HL-60 (cell line): Measurements from ENCODE around the gene XRN2.

Source experiments
- GABPA ChIP-seq: IDR thresholded peaks from 2 replicates; pipeline ENCODE4 v1.6.1; 2012; ENCODE audit warnings: low read depth
- POLR2AphosphoS5 ChIP-seq: IDR thresholded peaks from 2 replicates; pipeline ENCODE4 v1.6.1; 2012; ENCODE audit warnings: low read depth
- SPI1 ChIP-seq: IDR thresholded peaks from 2 replicates; pipeline ENCODE4 v1.6.1; 2012; ENCODE audit warnings: low read depth, mild to moderate bottlenecking, borderline replicate concordance
- TF ChIP-seq, protein P1 (sequence below): IDR thresholded peaks from one replicate; pipeline ENCODE4 v1.5.1; 2011; ENCODE audit warnings: low read length, control low read depth, inconsistent platforms; ENCODE audit not compliant: insufficient read depth
- TF ChIP-seq, protein P2 (sequence below): IDR thresholded peaks from 2 replicates; pipeline ENCODE4 v1.6.1; 2012; ENCODE audit warnings: low read depth; ENCODE audit not compliant: insufficient replicate concordance

DNA sequence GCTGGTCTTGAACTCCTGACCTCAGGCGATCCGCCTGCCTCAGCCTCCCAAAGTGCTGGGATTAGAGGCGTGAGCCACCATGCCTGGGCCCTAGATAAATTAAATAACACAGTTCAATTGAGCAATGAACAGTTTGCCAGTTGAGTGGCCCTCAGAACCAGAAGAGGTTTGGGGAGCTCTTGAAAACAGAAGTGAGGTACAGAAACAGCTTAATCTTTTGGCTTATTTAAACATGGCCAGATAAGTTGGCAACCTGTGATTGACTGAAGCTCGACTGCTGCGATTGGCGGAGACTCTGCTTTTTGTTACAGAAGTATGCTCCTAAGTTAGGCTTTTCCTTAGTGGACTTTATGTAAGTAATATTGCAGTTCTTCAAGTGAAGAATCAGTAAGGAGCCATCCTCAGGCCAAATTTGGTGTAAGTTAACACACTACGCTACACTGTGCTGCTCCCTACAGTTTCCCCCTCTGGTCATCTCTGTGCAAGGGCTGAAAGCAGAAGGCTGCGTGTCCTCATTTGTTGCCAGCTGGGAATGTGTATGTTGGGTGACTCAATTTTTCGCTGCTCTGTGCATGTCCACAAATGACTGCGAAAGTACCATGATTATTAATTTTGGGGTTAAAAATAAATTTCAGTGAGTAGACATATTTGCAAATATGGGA is 9.8 kb downstream of the XRN2 start:
- TF ChIP-seq, protein P1, sequence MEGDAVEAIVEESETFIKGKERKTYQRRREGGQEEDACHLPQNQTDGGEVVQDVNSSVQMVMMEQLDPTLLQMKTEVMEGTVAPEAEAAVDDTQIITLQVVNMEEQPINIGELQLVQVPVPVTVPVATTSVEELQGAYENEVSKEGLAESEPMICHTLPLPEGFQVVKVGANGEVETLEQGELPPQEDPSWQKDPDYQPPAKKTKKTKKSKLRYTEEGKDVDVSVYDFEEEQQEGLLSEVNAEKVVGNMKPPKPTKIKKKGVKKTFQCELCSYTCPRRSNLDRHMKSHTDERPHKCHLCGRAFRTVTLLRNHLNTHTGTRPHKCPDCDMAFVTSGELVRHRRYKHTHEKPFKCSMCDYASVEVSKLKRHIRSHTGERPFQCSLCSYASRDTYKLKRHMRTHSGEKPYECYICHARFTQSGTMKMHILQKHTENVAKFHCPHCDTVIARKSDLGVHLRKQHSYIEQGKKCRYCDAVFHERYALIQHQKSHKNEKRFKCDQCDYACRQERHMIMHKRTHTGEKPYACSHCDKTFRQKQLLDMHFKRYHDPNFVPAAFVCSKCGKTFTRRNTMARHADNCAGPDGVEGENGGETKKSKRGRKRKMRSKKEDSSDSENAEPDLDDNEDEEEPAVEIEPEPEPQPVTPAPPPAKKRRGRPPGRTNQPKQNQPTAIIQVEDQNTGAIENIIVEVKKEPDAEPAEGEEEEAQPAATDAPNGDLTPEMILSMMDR: no peak
- TF ChIP-seq SPI1: no peak
- no peak for TF ChIP-seq GABPA
- TF ChIP-seq POLR2AphosphoS5: no peak
- TF ChIP-seq, protein P2, sequence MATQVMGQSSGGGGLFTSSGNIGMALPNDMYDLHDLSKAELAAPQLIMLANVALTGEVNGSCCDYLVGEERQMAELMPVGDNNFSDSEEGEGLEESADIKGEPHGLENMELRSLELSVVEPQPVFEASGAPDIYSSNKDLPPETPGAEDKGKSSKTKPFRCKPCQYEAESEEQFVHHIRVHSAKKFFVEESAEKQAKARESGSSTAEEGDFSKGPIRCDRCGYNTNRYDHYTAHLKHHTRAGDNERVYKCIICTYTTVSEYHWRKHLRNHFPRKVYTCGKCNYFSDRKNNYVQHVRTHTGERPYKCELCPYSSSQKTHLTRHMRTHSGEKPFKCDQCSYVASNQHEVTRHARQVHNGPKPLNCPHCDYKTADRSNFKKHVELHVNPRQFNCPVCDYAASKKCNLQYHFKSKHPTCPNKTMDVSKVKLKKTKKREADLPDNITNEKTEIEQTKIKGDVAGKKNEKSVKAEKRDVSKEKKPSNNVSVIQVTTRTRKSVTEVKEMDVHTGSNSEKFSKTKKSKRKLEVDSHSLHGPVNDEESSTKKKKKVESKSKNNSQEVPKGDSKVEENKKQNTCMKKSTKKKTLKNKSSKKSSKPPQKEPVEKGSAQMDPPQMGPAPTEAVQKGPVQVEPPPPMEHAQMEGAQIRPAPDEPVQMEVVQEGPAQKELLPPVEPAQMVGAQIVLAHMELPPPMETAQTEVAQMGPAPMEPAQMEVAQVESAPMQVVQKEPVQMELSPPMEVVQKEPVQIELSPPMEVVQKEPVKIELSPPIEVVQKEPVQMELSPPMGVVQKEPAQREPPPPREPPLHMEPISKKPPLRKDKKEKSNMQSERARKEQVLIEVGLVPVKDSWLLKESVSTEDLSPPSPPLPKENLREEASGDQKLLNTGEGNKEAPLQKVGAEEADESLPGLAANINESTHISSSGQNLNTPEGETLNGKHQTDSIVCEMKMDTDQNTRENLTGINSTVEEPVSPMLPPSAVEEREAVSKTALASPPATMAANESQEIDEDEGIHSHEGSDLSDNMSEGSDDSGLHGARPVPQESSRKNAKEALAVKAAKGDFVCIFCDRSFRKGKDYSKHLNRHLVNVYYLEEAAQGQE: no peak
